Motor neuron (in vitro differentiated cells): ENCODE measurements around the gene HYAL1. TPM values are rescaled to one million over a fixed set of nuclear protein-coding genes. Genes with fewer than 3 reads are reported as not detected.

Source experiments
- ATAC-seq, 8 experiments: fragments of 200-7000 bp; cut with Tn5 transposase; replicated peaks in 6 of 8; 2 replicates each; pipeline ENCODE4 v1.8.0; 2021; ENCODE audit warnings: mild to moderate bottlenecking in 8 of 8, moderate library complexity in 8 of 8
- H3K27ac ChIP-seq, 2 donors: fragments of 250-450 bp; sonication (Bioruptor Pico); 2 replicates each; pipeline ENCODE4 v1.9.0; 2021; ENCODE audit warnings: antibody characterized with exemption in 2 of 2, mild to moderate bottlenecking in 2 of 2, moderate library complexity in 1 of 2
- H3K4me1 ChIP-seq, 2 donors: fragments of 250-450 bp; sonication (Bioruptor Pico); replicated peaks in 1 of 2; 2 replicates each; pipeline ENCODE4 v1.6.1; 2021; ENCODE audit warnings: antibody characterized with exemption in 2 of 2, mild to moderate bottlenecking in 2 of 2, moderate library complexity in 1 of 2
- H3K4me3 ChIP-seq, 5 donors: fragments of 250-450 bp; sonication (Bioruptor Pico); 2 replicates each; pipeline ENCODE4 v1.9.0; 2021; ENCODE audit warnings: antibody characterized with exemption in 5 of 5, mild to moderate bottlenecking in 5 of 5, moderate library complexity in 4 of 5
- WGBS, 10 experiments: fragments of 450-650 bp; shearing (Covaris generic); methylation state at CpG; one replicate each; pipeline ENCODE4 v1.0.0; 2022; 5-methylcytosine and 5-hydroxymethylcytosine counted together
- in situ Hi-C, 9 experiments: fragments of 400-800 bp; cut with MboI; loops; one replicate each; pipeline ENCODE4 v1.15.0; 2021; ENCODE audit warnings: low sequenced_read_pairs in 9 of 9, low pct_unique_long_range_greater_than_20kb in 2 of 9; ENCODE audit not compliant: unreplicated experiment in 9 of 9
- total RNA-seq, 8 experiments: library from RNA; unstranded; fragments of 300-600 nt; gene quantifications; 2 replicates each; pipeline versions ENCODE4 v1.2.3 to v1.2.4, GENCODE V29; 2022

HYAL1 gene
- total RNA-seq, 8 experiments from 2014 or later: 0.63 to 35.4 (median 1.2) TPM

DNA sequence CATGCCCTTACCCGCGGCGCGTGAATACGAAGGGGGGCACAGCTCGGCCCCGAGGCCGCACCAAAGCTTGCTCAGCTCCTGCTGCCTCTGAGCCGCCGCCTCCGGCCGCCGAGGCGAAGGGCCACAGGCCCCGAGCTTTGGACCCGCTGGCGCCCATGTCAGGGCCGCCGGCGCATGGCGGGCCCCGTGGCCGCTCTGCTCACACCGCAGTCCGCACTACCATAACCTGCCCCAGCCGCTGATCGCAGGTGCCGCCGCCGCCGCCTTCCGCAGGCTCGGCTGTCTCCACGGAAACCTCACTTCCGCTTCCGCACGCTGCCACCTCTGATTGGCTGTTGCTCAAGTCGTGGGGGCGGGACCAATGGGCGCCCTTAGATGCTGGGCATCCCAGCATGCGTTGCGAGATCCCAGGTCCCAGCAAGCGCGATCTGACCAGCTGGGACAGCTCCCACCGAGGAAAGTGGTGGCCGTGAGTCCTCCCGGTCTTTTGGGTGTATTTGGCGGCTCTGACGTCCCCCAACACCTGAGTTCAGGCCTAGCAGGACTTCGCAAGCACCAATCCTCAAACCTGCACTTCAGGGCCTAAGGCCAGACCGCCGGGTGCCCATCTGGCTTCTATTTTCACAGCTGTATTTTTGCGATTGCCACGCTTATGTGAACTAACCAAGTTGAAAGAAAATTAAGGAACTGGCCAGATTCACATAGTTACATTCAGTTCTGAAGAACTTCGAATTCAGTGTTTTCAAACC is 24.7 kb upstream of the HYAL1 start, which contains the start of gene TUSC2:
Gene TUSC2 (minus strand): TSS at position 281 of the 749 bp plus-strand sequence. CDS start 124 bp downstream, at position 157.
- 0 to 44% (median 12%) methylated on average over 1 to 17 of the region's 55 CpGs; no CpG with 5 or more reads in 2 of the 10 experiments for WGBS, 10 experiments
- Histone ChIP-seq H3K4me1 (peaks cover 7 to 12% of the 10 kb centered on the region in 2 donors), H3K4me3 (peak within 1 kb of the TSS; percentile 87 to 97 (median 92)), H3K27ac (peak within 1 kb of the TSS; percentile 72 to 87)
- peak; percentile 86 to 94 (median 88) for ATAC-seq
- in situ Hi-C loops: no loop called here

DNA sequence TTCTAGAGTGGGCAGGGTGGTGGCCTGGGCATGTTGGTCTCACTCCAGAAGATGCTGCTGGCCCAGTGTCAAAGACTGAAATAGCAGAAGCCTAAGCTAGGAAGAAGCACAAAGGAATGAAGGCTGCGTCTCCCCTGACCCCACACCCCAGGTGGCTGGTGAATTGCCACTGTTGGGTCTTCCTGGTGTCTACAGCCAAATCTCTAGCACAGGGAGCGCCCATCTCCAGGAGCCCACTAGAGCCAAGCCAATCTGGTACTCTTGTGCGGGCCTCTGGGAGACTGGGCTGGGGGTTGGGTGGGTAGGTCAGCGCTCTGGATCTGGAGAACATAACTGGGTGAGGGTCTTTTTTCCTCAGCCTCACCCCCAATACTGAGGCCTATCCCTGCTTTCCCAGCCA is 23.8 kb upstream of the HYAL1 start:
- WGBS, 10 experiments: 0 to 83% (median 80%) methylated on average over 1 of the region's 4 CpGs; no CpG with 5 or more reads in 7 of the 10 experiments
- ATAC-seq: no peak
- in situ Hi-C loops: no loop called here
- peak overlapping the region in 1 of 2 donors; percentile 72 for H3K27ac ChIP-seq
- H3K4me1 ChIP-seq: peaks cover 12 to 20% of the 10 kb centered on the region in 2 donors
- peak overlapping the region; percentile 87 to 97 (median 92) for H3K4me3 ChIP-seq

DNA sequence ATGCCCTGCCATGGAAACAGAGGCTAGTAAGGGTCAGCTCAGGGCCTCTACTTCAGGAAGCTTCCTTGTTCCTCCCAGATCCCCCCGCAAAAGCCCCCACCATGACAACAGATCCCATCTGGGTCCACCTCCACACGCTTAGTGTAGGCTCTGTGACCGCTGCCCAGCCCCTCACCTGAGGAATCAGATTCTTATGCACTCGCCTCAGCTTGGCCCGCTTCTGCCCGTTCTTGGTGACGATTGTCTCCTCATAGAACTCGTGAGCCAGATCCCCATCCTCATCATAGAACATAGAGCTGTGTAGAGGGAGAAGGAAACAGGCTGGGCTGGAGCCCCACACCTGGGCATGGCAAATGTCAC is 22.8 kb upstream of the HYAL1 start:
- Histone ChIP-seq H3K4me3 (no peak overlapping the region), H3K4me1 (peaks cover 16 to 24% of the 10 kb centered on the region in 2 donors), H3K27ac (no peak overlapping the region)
- WGBS, 10 experiments: 85 to 100% (median 90%) methylated on average over 3 to 5 of the region's 8 CpGs; no CpG with 5 or more reads in 7 of the 10 experiments
- no peak for ATAC-seq
- in situ Hi-C loops: no loop called here

DNA sequence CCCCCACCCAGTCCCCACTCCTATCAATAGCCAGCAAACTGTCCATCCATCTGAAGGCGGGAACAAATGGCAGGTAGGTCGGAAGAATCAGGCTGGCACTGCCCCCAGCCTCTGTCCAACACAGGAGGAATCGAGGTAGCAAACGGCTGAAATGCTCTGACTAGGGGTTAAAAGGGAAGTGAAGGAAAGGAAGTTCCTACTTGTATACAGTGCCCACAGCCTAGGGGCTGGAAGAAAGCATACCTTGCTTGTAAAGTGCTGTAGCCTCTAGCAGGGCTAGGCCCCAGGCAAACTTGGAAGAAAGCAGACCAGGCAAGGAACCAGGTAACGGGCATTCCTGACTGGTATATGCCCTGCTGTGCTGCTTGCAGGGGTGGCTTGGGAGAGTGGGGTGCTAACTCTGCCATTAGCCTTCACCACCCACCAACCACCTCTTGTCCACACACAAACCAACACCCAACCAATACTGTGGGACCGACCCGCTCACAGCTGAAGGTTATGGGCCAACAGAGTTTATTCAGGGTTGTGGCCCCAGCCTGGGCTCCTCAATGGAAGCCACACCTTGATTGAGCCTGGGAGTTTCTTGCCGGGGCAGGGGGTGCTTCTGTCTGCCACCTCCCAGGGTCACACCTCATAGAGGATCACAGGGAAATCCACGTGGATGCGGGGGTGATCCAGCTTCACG is 22.3 kb upstream of the HYAL1 start:
- ATAC-seq: no peak
- WGBS, 10 experiments: 83 to 100% (median 88%) methylated on average over 1 to 5 of the region's 11 CpGs; no CpG with 5 or more reads in 6 of the 10 experiments
- in situ Hi-C loops: no loop called here
- H3K4me3 ChIP-seq: no peak overlapping the region
- peaks cover 16 to 24% of the 10 kb centered on the region in 2 donors for H3K4me1 ChIP-seq
- no peak overlapping the region for H3K27ac ChIP-seq

DNA sequence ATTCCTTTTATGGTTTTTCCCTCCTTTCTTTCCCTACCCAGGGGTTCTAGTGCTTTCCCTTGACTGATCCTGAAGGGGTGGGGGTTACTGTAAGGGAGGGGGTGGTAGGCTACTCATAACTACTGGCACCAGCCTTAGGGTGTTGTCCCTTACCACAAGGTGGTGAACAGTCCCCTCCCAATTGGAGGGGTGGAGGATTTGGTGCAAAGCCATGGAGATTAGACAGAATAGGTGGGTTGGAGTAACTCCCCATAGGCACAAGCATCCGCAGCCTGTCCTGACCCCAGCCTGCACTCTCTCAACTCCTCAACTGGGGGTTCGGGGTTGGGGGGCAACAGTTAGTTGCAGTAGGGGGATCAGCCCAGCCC is 21.7 kb upstream of the HYAL1 start:
- in situ Hi-C loops: no loop called here
- Histone ChIP-seq H3K4me1 (peaks cover 20 to 28% of the 10 kb centered on the region in 2 donors), H3K4me3 (no peak overlapping the region), H3K27ac (no peak overlapping the region)
- no CpG with 5 or more reads among the region's 2 CpGs for WGBS, 10 experiments
- no peak for ATAC-seq

DNA sequence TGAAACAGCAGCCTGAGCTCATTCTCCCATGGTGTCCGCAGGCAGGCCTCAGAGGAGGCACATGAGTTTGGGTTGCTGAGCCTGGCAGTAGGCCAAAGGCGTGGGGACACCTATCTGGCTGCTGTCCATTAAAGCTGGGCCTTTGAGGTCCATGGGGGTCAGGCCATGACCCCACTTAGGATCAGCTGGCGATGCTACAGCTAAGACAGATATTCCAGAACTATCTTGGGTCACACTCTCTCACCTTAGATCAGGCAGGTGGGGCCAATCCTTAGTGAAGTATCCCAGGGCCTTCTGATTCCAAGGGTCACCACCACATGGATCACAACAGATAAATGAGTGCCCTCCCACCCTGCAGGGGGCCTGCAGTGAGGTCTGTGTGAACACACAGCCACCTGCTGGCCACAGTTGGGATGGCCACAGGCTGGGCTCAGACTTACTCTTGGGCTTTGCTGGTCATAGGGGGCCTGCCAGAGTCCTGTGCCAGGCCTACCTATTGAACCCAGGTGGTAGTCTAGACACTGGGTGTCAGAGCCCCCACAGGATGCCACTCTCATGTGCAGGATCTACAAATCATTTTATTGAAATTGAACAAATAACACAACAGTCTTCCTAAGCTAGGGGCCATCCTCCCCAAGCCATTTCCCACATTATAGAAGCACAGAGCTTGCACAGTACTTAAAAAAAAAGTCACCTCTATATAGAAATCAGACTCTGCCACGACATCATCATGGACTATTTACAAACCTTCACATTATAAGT is 21.2 kb upstream of the HYAL1 start:
- no peak overlapping the region for H3K27ac ChIP-seq
- ATAC-seq: peak in 4 of 8 experiments; percentile 2 to 29 (median 6)
- peaks cover 25 to 33% of the 10 kb centered on the region in 2 donors for H3K4me1 ChIP-seq
- in situ Hi-C loops: no loop called here
- WGBS, 10 experiments: 0 to 100% (median 10%) methylated on average over 1 to 2 of the region's 4 CpGs; no CpG with 5 or more reads in 4 of the 10 experiments
- H3K4me3 ChIP-seq: no peak overlapping the region

DNA sequence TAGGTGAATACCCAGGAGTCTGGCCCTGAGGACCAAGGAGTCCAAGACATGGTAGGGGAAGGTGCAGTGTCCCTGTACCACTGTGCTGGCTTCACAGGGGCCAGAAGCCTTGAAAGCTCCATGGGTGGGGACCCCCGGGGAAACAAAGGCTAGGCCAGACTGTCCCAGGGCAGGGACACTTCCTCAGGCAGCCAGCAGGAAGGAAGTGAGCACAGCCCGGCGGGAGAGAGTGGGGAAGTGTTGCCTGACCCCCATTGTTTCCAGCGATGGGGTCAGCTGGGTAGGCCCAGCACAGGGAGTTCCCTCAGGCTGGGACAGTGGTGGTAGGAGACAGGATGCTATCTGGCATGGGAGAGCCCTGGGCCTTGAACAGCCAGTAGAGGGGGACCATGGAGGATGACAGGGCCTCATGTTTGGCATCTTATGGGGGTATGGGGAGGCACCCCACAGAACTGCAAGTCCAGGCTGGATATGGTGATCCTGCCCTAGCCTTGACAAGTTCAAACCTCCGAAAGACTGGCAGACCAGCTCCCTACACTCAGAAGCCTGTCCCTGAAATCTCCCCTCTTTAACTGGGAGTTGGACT is 20.3 kb upstream of the HYAL1 start:
- Histone ChIP-seq H3K27ac (no peak overlapping the region), H3K4me1 (peaks cover 29 to 36% of the 10 kb centered on the region in 2 donors), H3K4me3 (no peak overlapping the region)
- in situ Hi-C loops: no loop called here
- WGBS, 10 experiments: 50 to 89% (median 67%) methylated on average over 1 to 4 of the region's 5 CpGs; no CpG with 5 or more reads in 6 of the 10 experiments
- no peak for ATAC-seq

DNA sequence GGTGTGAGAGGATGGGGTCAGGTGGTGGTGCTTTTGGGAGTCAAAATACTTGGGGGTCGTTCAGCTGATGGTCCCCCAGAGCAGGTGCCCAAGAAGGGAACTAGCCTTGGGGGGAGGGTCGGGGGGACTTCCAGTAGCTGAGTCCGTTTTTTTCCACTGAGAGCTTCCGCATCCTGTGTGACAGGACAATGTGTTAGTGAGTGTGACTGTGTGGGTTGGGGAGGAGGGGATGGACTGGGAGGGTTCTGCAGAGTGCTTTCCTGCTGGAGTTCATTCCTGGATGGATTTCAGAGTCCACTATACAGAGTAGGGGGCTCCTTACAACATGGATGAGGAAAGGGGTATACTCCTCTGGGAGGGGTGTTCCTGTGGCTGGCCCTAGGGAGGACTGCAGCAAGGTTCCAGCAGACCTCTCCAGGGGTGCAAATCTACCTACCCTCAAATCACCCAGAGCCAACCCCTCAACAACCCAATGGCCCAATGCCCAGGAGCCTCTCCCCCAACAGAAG is 19.8 kb upstream of the HYAL1 start:
- WGBS, 10 experiments: 29 to 87% (median 80%) methylated on average over 1 to 3 of the region's 4 CpGs; no CpG with 5 or more reads in 7 of the 10 experiments
- in situ Hi-C loops: no loop called here
- no peak for ATAC-seq
- no peak overlapping the region for H3K27ac ChIP-seq
- H3K4me1 ChIP-seq: peaks cover 29 to 32% of the 10 kb centered on the region in 2 donors
- H3K4me3 ChIP-seq: no peak overlapping the region

DNA sequence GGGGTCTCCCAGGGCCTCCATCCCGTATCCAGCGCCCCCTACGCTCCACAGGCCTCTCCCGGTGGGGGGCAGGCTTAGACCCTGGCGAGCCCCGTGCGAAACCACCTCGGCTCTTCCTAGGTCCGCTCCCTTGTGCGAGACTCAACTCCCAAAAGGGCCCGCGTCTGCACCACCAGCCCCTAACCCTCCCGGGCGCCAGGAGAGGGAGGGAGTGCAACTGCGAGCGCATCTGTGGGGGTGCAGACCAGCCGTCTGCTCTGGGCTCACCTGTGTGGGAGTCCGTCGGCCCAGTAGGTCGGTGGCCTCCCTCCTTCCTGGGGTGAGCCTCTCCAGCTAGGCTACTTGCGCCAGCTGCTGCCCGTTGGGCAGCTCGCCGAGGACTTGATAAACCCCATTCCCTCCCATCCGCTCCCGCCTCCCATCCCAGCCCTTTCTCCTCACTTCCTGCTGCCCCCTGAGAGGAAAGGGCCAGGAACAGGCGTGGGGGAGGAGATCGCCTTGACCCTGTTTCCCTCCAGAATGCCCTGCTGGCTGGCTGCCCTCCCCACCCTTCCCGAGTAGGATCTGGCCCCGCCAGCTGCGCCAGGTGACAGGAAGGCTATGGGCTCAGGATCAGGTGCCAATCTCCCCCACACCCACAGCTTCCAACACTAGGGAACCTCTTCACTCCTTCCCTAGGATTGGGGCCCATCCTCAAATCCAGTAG is 19.2 kb upstream of the HYAL1 start, which contains the start of gene HYAL2:
Gene HYAL2 (minus strand): TSS at position 360 of the 706 bp plus-strand sequence. CDS start 2,256 bp downstream, outside the sequence.
- 60 to 100% (median 72%) methylated on average over 1 to 7 of the region's 31 CpGs; no CpG with 5 or more reads in 6 of the 10 experiments for WGBS, 10 experiments
- Histone ChIP-seq H3K27ac (peak within 1 kb of the TSS; percentile 100), H3K4me3 (peak within 1 kb of the TSS; percentile 72 to 97 (median 90)), H3K4me1 (peaks cover 29 to 32% of the 10 kb centered on the region in 2 donors)
- in situ Hi-C loops: no loop called here
- no peak for ATAC-seq

DNA sequence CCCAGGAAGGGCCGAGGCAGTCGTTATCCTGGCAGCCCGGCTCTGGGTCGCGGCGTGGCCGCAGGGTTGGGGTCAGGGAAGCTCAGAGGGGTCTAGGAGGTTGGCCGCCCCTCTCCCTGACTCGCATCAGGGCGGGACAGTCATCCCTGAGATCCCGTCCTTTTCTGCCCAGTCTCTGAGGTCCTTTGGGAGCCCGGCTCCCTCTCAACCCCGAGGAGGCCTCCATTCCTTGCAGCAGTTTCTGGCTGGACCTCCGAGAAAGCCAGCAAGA is 18.7 kb upstream of the HYAL1 start:
- peaks cover 25 to 29% of the 10 kb centered on the region in 2 donors for H3K4me1 ChIP-seq
- WGBS, 10 experiments: 46 to 60% methylated on average over 1 to 3 of the region's 14 CpGs; no CpG with 5 or more reads in 8 of the 10 experiments
- in situ Hi-C loops: no loop called here
- ATAC-seq: no peak
- H3K27ac ChIP-seq: peak overlapping the region; percentile 100
- H3K4me3 ChIP-seq: peak overlapping the region; percentile 72 to 97 (median 90)

DNA sequence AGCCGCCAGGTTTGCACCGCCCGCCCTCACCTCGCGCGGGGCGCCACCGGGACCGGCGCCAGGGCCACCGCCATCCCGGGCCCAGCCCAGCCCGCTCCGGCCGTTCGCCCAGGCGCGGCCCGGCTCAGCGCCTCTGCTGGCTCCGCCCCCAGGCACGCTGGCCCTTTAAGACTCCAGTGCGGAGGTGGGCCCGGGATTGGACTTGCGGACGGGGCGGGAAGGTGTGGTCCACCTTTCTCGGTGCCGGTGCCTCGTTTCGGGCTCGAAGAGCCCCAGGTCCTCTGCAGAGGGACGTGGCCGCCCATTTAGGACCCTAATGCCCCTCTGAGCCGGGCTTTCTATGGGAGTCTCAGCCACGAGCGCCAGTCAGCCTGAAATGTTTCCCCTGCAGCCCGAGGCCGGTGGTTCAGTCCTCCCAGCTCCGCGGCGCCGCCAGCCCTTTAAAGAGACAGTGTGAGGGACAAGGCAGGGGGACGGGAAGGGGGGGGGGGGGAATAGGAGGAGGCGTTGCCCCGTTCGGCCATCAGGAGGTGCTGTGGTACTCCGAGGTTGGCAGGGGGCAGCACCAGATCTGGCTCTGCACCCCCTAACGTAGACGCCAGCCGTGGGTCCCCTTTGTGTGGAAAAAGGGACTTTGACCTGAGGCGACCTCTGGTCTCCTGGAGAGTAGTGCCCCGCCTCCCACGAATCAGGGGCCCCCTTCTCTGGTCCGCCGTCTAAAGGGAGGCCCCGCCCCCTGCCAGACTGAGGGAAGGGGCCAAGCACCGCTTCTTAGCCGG is 18.2 kb upstream of the HYAL1 start:
- Histone ChIP-seq H3K4me1 (peaks cover 22 to 30% of the 10 kb centered on the region in 2 donors), H3K27ac (peak overlapping the region; percentile 100), H3K4me3 (peak overlapping the region; percentile 72 to 97 (median 90))
- peak; percentile 82 to 90 (median 88) for ATAC-seq
- in situ Hi-C loops: no loop called here
- WGBS, 10 experiments: 0 to 7% (median 0%) methylated on average over 4 to 10 of the region's 59 CpGs; no CpG with 5 or more reads in 5 of the 10 experiments
